GM12878 (cell line): ENCODE measurements around the gene RHBDD1. TPM values are rescaled to one million over a fixed set of nuclear protein-coding genes. Genes with fewer than 3 reads are reported as not detected.

Experiments
- ATAC-seq: fragments of 200-7000 bp; cut with Tn5 transposase; 3 replicates; pipeline ENCODE4 v1.9.1; 2020; ENCODE audit warnings: mild to moderate bottlenecking, moderate library complexity
- BruUV-seq: library from RNA; stranded (reverse); fragments of 400-500 nt; replicated peaks from 2 replicates; lab custom pipeline; 2021; lab: Mats Ljungman, UMichigan
- CTCF ChIA-PET: fragments of 300-600 bp; sonication (Branson Sonifier 250); formaldehyde crosslinking; extraction: SDS; loops from one replicate; lab custom pipeline; 2021; ENCODE audit warnings: inconsistent platforms; lab: Yijun Ruan, JAX
- POLR2A ChIA-PET: fragments of 350-600 bp; formaldehyde crosslinking; extraction: SDS; loops from one replicate; lab custom pipeline; 2021; ENCODE audit warnings: inconsistent platforms; lab: Charles Lee
- RAD21 ChIA-PET: fragments of 300-600 bp; sonication (Branson Sonifier 250); formaldehyde crosslinking; loops from one replicate; lab custom pipeline; 2023; ENCODE audit warnings: antibody characterized with exemption; ENCODE audit not compliant: unreplicated experiment; lab: Charles Lee
- SMC1A ChIA-PET: fragments of 300-600 bp; sonication (Branson Sonifier 250); formaldehyde crosslinking; loops from one replicate; lab custom pipeline; 2023; ENCODE audit not compliant: unreplicated experiment, uncharacterized antibody; lab: Charles Lee
- DNase-seq: peaks from one replicate; pipeline ENCODE4 v3.0.0-alpha.2; 2011; ENCODE audit warnings: low read depth, low spot score
- FAIRE-seq: peaks from 3 replicates; lab custom pipeline; 2011; peaks lifted over from hg19 to GRCh38; lab: Jason Lieb, UNC
- H2AFZ ChIP-seq: 2 replicates; pipeline ENCODE4 v1.6.0; 2011; ENCODE audit warnings: low read depth, low read length, control low read depth; ENCODE audit not compliant: control insufficient read depth
- H3K27ac ChIP-seq: 2 replicates; pipeline ENCODE4 v1.5.1; 2011; ENCODE audit warnings: control low read depth; ENCODE audit not compliant: control insufficient read depth, insufficient read depth
- H3K27me3 ChIP-seq, 2 experiments: replicated peaks in 1 of 2; 2 replicates each; pipeline versions ENCODE4 v1.6.0 to v1.6.1; 2011; ENCODE audit warnings: low read length in 1 of 2; ENCODE audit not compliant: control insufficient read depth in 2 of 2, insufficient read depth in 2 of 2
- H3K36me3 ChIP-seq, 2 experiments: 2 replicates each; pipeline ENCODE4 v1.5.1; 2011; ENCODE audit warnings: low read length in 1 of 2; ENCODE audit not compliant: control insufficient read depth in 2 of 2, insufficient read depth in 2 of 2
- H3K4me1 ChIP-seq: 2 replicates; pipeline ENCODE4 v1.6.1; 2011; ENCODE audit warnings: mild to moderate bottlenecking, low read length, moderate library complexity, mixed read lengths; ENCODE audit not compliant: control insufficient read depth, insufficient read depth
- H3K4me2 ChIP-seq: 2 replicates; pipeline ENCODE4 v1.6.0; 2011; ENCODE audit warnings: control low read depth; ENCODE audit not compliant: control insufficient read depth, insufficient read depth
- H3K4me3 ChIP-seq: fragments of 200-600 bp; sonication (generic); 2 replicates; pipeline ENCODE4 v1.5.1; 2016
- H3K79me2 ChIP-seq: 2 replicates; pipeline ENCODE4 v1.6.0; 2011; ENCODE audit warnings: low read length; ENCODE audit not compliant: control insufficient read depth, insufficient read depth
- H3K9ac ChIP-seq: 2 replicates; pipeline ENCODE4 v1.8.0; 2011; ENCODE audit warnings: low read length, control low read depth, mixed read lengths; ENCODE audit not compliant: control insufficient read depth, insufficient read depth
- H3K9me3 ChIP-seq: replicated peaks from 3 replicates; pipeline ENCODE4 v1.5.1; 2011; ENCODE audit warnings: mild to moderate bottlenecking, low read length; ENCODE audit not compliant: control insufficient read depth, insufficient read depth
- H4K20me1 ChIP-seq: 2 replicates; pipeline ENCODE4 v1.6.0; 2011; ENCODE audit not compliant: control insufficient read depth, insufficient read depth
- CREM ChIP-seq: IDR thresholded peaks from 2 replicates; pipeline ENCODE4 v1.6.1; 2014; ENCODE audit warnings: antibody characterized with exemption, low read depth
- CTCF ChIP-seq, 3 experiments: IDR thresholded peaks in 2 of 3; conservative IDR thresholded peaks in 1 of 3; 2 replicates each; pipeline ENCODE4 v1.5.1; 2011; ENCODE audit warnings: low read depth in 3 of 3, low read length in 3 of 3, mild to moderate bottlenecking in 3 of 3, control low read depth in 2 of 3, moderate library complexity in 2 of 3, inconsistent platforms in 1 of 3, mixed read lengths in 1 of 3; ENCODE audit not compliant: control insufficient read depth in 2 of 3, insufficient read depth in 1 of 3; ENCODE audit errors: extremely low read depth in 1 of 3
- DPF2 ChIP-seq: fragments of 450-650 bp; IDR thresholded peaks from 2 replicates; pipeline ENCODE4 v1.6.1; 2017; ENCODE audit warnings: mild to moderate bottlenecking
- EP300 ChIP-seq, 2 experiments: fragments of 150-350 bp in 1 of 2; IDR thresholded peaks; 2 replicates each; pipeline ENCODE4 v1.6.1; 2011 to 2012; ENCODE audit warnings: low read depth in 2 of 2, low read length in 2 of 2, borderline replicate concordance in 1 of 2, improper control_type of control experiment in 1 of 2, inconsistent platforms in 1 of 2; ENCODE audit not compliant: control insufficient read depth in 1 of 2
- MAX ChIP-seq: IDR thresholded peaks from 2 replicates; pipeline ENCODE4 v1.6.1; 2012; ENCODE audit warnings: low read depth, low read length, improper control_type of control experiment
- SMAD5 ChIP-seq: IDR thresholded peaks from 2 replicates; pipeline ENCODE4 v1.6.1; 2016; ENCODE audit warnings: antibody characterized with exemption, low read depth
- SPI1 ChIP-seq: IDR thresholded peaks from 2 replicates; pipeline ENCODE4 v1.6.1; 2011; ENCODE audit warnings: low read depth, mild to moderate bottlenecking, low read length, moderate library complexity, borderline replicate concordance; ENCODE audit not compliant: insufficient read depth
- TAF1 ChIP-seq: IDR thresholded peaks from 2 replicates; pipeline ENCODE4 v1.6.1; 2011; ENCODE audit warnings: mild to moderate bottlenecking, low read depth, low read length, borderline replicate concordance
- ZBTB33 ChIP-seq: fragments of 450-650 bp; IDR thresholded peaks from 2 replicates; pipeline ENCODE4 v1.6.1; 2017; ENCODE audit warnings: mild to moderate bottlenecking
- WGBS: methylation state at CpG from one replicate; pipeline ENCODE4 v1.1.6; 2016; ENCODE audit warnings: low lambda C conversion rate; ENCODE audit not compliant: insufficient replicate concordance, insufficient coverage; ENCODE audit errors: missing lambda C conversion rate; 5-methylcytosine and 5-hydroxymethylcytosine counted together
- in situ Hi-C: fragments of 300-500 bp; cut with MboI; formaldehyde crosslinking; loops from 9 replicates; pipeline ENCODE4 v1.14.3; 2018; ENCODE audit warnings: mixed read lengths
- intact Hi-C: fragments of 100-400 bp; cut with micrococcal nuclease; formaldehyde crosslinking; loops from one replicate; pipeline ENCODE4 v1.14.2; 2022; ENCODE audit not compliant: unreplicated experiment
- polyA plus RNA-seq, 11 experiments: library from polyadenylated mRNA; depleted of rRNA in 4 of 11; unstranded in 6 of 11; stranded (reverse) in 5 of 11; fragments of >200 nt; fragmentation: Nextera tagmentation in 4 of 11; fragmentation: Illumina TruSeq in 1 of 11; extraction: Ambion mirVana in 4 of 11; extraction: Trizol in 1 of 11; gene quantifications; 1 replicate in 1 of 11; 2 replicates in 10 of 11; pipeline versions ENCODE4 v1.2.1 to v1.2.3, GENCODE V29; 2011 to 2016; ENCODE audit warnings: inconsistent platforms in 2 of 11, missing spikeins in 2 of 11, low read depth in 1 of 11
- total RNA-seq, 4 experiments: library from RNA; depleted of rRNA in 3 of 4; stranded (reverse); fragments of >200 nt in 3 of 4; fragmentation: Illumina TruSeq in 1 of 4; extraction: Trizol in 1 of 4; gene quantifications; 2 replicates each; pipeline versions ENCODE4 v1.2.1 to v1.2.3, GENCODE V29; 2013 to 2021
- TF ChIP-seq, protein P1 (sequence below): IDR thresholded peaks from 2 replicates; pipeline ENCODE4 v1.6.1; 2012; ENCODE audit warnings: improper control_type of control experiment, low read depth, low read length; ENCODE audit not compliant: insufficient replicate concordance
- TF ChIP-seq, protein P2 (sequence below): fragments of 450-650 bp; IDR thresholded peaks from 2 replicates; pipeline ENCODE4 v1.6.1; 2018; ENCODE audit warnings: mild to moderate bottlenecking, low read depth, moderate library complexity; ENCODE audit not compliant: partially characterized antibody

RHBDD1 gene
- total and polyA plus RNA-seq, 10 of the 15 experiments (the other 5 are each of a cell fraction or from before 2014, with no cell fraction given) = 7.1 to 36.4 (median 14.7) TPM

GRCh38 chr2:227000123-227000522 is 164.3 kb downstream of the RHBDD1 start:
- DNase-seq (no peak), FAIRE-seq (no peak), ATAC-seq (no peak)
- intact Hi-C loops = no loop called here
- ChIA-PET SMC1A (interaction anchor here (1.5 kb wide), 1 partner anchor 19 kb away, joined by 3 read pairs; no protein-coding TSS in a partner anchor), RAD21 (no interaction called here), CTCF (no interaction called here), POLR2A (no interaction called here)
- BruUV-seq = no TSS peak
- no peak overlapping the region for H3K4me3 ChIP-seq
- H3K36me3 ChIP-seq = peaks cover 2 to 3% of the 10 kb centered on the region in 2 experiments; a peak in 3 of 4 replicates
- H2AFZ ChIP-seq = no peak overlapping the region
- no peaks in the 10 kb centered on the region for H3K9me3 ChIP-seq
- H4K20me1 ChIP-seq = no peaks in the 10 kb centered on the region
- no peaks in the 10 kb centered on the region for H3K79me2 ChIP-seq
- WGBS = 96% methylated on average over 2 of the region's 2 CpGs
- no peak overlapping the region for H3K9ac ChIP-seq
- H3K4me2 ChIP-seq = no peak overlapping the region
- H3K27me3 ChIP-seq = no peaks in the 10 kb centered on the region
- no peaks in the 10 kb centered on the region for H3K4me1 ChIP-seq
- no peak overlapping the region for H3K27ac ChIP-seq
- in situ Hi-C loops = no loop called here
- TF ChIP-seq CTCF (IDR thresholded peaks at IDR 0.05 in 2 of 3, conservative IDR thresholded peaks at IDR 0.05 in 1 of 3; ENCODE audit: control insufficient read depth in 2 of 3, extremely low read depth in 1 of 3, insufficient read depth in 1 of 3, low read depth in 3 of 3, low read length in 3 of 3) (no peak), SPI1 (no peak), DPF2 (no peak), TAF1 (no peak), MAX (no peak), CREM (no peak), ZBTB33 (no peak), EP300 (IDR thresholded peaks at IDR 0.05; ENCODE audit: borderline replicate concordance in 1 of 2, control insufficient read depth in 1 of 2, low read depth in 2 of 2, low read length in 2 of 2) (no peak), SMAD5 (no peak)
- TF ChIP-seq, protein P1, sequence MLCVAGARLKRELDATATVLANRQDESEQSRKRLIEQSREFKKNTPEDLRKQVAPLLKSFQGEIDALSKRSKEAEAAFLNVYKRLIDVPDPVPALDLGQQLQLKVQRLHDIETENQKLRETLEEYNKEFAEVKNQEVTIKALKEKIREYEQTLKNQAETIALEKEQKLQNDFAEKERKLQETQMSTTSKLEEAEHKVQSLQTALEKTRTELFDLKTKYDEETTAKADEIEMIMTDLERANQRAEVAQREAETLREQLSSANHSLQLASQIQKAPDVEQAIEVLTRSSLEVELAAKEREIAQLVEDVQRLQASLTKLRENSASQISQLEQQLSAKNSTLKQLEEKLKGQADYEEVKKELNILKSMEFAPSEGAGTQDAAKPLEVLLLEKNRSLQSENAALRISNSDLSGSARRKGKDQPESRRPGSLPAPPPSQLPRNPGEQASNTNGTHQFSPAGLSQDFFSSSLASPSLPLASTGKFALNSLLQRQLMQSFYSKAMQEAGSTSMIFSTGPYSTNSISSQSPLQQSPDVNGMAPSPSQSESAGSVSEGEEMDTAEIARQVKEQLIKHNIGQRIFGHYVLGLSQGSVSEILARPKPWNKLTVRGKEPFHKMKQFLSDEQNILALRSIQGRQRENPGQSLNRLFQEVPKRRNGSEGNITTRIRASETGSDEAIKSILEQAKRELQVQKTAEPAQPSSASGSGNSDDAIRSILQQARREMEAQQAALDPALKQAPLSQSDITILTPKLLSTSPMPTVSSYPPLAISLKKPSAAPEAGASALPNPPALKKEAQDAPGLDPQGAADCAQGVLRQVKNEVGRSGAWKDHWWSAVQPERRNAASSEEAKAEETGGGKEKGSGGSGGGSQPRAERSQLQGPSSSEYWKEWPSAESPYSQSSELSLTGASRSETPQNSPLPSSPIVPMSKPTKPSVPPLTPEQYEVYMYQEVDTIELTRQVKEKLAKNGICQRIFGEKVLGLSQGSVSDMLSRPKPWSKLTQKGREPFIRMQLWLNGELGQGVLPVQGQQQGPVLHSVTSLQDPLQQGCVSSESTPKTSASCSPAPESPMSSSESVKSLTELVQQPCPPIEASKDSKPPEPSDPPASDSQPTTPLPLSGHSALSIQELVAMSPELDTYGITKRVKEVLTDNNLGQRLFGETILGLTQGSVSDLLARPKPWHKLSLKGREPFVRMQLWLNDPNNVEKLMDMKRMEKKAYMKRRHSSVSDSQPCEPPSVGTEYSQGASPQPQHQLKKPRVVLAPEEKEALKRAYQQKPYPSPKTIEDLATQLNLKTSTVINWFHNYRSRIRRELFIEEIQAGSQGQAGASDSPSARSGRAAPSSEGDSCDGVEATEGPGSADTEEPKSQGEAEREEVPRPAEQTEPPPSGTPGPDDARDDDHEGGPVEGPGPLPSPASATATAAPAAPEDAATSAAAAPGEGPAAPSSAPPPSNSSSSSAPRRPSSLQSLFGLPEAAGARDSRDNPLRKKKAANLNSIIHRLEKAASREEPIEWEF = no peak
- TF ChIP-seq, protein P2, sequence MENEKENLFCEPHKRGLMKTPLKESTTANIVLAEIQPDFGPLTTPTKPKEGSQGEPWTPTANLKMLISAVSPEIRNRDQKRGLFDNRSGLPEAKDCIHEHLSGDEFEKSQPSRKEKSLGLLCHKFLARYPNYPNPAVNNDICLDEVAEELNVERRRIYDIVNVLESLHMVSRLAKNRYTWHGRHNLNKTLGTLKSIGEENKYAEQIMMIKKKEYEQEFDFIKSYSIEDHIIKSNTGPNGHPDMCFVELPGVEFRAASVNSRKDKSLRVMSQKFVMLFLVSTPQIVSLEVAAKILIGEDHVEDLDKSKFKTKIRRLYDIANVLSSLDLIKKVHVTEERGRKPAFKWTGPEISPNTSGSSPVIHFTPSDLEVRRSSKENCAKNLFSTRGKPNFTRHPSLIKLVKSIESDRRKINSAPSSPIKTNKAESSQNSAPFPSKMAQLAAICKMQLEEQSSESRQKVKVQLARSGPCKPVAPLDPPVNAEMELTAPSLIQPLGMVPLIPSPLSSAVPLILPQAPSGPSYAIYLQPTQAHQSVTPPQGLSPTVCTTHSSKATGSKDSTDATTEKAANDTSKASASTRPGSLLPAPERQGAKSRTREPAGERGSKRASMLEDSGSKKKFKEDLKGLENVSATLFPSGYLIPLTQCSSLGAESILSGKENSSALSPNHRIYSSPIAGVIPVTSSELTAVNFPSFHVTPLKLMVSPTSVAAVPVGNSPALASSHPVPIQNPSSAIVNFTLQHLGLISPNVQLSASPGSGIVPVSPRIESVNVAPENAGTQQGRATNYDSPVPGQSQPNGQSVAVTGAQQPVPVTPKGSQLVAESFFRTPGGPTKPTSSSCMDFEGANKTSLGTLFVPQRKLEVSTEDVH = no peak
